HepG2 (cell line): Measurements from ENCODE around the gene SLC5A6. TPM values are rescaled to one million over a fixed set of nuclear protein-coding genes. Genes with fewer than 3 reads are reported as not detected.

Source experiments
- ATAC-seq: fragments of 200-7000 bp; cut with Tn5 transposase; 3 replicates; pipeline ENCODE4 v1.9.1; 2020; ENCODE audit warnings: mild to moderate bottlenecking, moderate library complexity
- BruUV-seq: library from RNA; stranded (reverse); fragments of 400-500 nt; replicated peaks from 2 replicates; lab custom pipeline; 2021; lab: Mats Ljungman, UMichigan
- CTCF ChIA-PET: fragments of 300-600 bp; formaldehyde crosslinking; extraction: SDS; loops from one replicate; lab custom pipeline; 2021; ENCODE audit warnings: low total read pairs, inconsistent platforms, low intra/inter-chr PET ratio; lab: Yijun Ruan, JAX
- POLR2A ChIA-PET: fragments of 350-600 bp; sonication (Branson Sonifier 250); formaldehyde crosslinking; loops from one replicate; lab custom pipeline; 2020; ENCODE audit warnings: antibody characterized with exemption, inconsistent platforms; lab: Yijun Ruan, JAX
- DNase-seq: peaks from one replicate; pipeline ENCODE4 v3.0.0-alpha.2; 2015; ENCODE audit warnings: low spot score
- FAIRE-seq: peaks from 3 replicates; lab custom pipeline; 2011; peaks lifted over from hg19 to GRCh38; lab: Jason Lieb, UNC
- H2AFZ ChIP-seq: one replicate; pipeline ENCODE4 v1.6.1; 2011; ENCODE audit warnings: low read length, inconsistent platforms
- H3K27ac ChIP-seq: fragments of 300-600 bp; 3 replicates; pipeline ENCODE4 v1.8.0; 2011; ENCODE audit warnings: mixed run types, mild to moderate bottlenecking, mixed read lengths, low read length, inconsistent platforms; ENCODE audit not compliant: insufficient read depth; ENCODE audit errors: extremely low read length
- H3K27me3 ChIP-seq, 2 experiments: fragments of 200-600 bp in 1 of 2; 2 replicates in 1 of 2; 3 replicates in 1 of 2; pipeline versions ENCODE4 v1.6.0 to v1.8.0; 2011; ENCODE audit warnings: low read length in 2 of 2, mild to moderate bottlenecking in 2 of 2, moderate library complexity in 2 of 2, inconsistent platforms in 1 of 2; ENCODE audit not compliant: insufficient read depth in 2 of 2, control insufficient read depth in 1 of 2
- H3K36me3 ChIP-seq, 2 experiments: fragments of 200-600 bp in 1 of 2; replicated peaks in 1 of 2; 2 replicates in 1 of 2; 3 replicates in 1 of 2; pipeline versions ENCODE4 v1.5.1 to v1.8.0; 2011; ENCODE audit warnings: low read length in 2 of 2, inconsistent platforms in 1 of 2; ENCODE audit not compliant: insufficient read depth in 2 of 2, control insufficient read depth in 1 of 2
- H3K4me1 ChIP-seq: 2 replicates; pipeline ENCODE4 v1.5.1; 2012; ENCODE audit warnings: low read length, inconsistent platforms; ENCODE audit not compliant: insufficient read depth
- H3K4me2 ChIP-seq: 2 replicates; pipeline ENCODE4 v1.6.0; 2011; ENCODE audit warnings: low read depth, low read length, inconsistent platforms
- H3K4me3 ChIP-seq, 3 experiments: fragments of 200-600 bp in 1 of 3; sonication (generic), shearing (Covaris generic) in 1 of 3; replicated peaks in 1 of 3; 2 replicates each; pipeline ENCODE4 v1.5.1; 2011 to 2016; ENCODE audit warnings: low read length in 3 of 3, inconsistent platforms in 2 of 3, low read depth in 2 of 3, mild to moderate bottlenecking in 2 of 3, control low read depth in 1 of 3, mixed read lengths in 1 of 3; ENCODE audit not compliant: insufficient read depth in 1 of 3
- H3K79me2 ChIP-seq: one replicate; pipeline ENCODE4 v1.6.1; 2011; ENCODE audit warnings: low read length, inconsistent platforms; ENCODE audit not compliant: insufficient read depth
- H3K9ac ChIP-seq: 2 replicates; pipeline ENCODE4 v1.6.0; 2011; ENCODE audit warnings: mild to moderate bottlenecking, low read depth, low read length, inconsistent platforms; ENCODE audit not compliant: insufficient read depth
- H3K9me3 ChIP-seq: 2 replicates; pipeline ENCODE4 v1.5.1; 2012; ENCODE audit warnings: mild to moderate bottlenecking, low read length
- H4K20me1 ChIP-seq: 2 replicates; pipeline ENCODE4 v1.6.0; 2011; ENCODE audit warnings: inconsistent platforms, mild to moderate bottlenecking, low read length, moderate library complexity; ENCODE audit not compliant: insufficient read depth
- NFYC ChIP-seq: IDR thresholded peaks from 2 replicates; pipeline ENCODE4 v1.6.1; 2016; ENCODE audit warnings: missing genetic modification reagents, missing compliant biosample characterization
- REL ChIP-seq: sonication (generic); formaldehyde crosslinking; conservative IDR thresholded peaks from 2 replicates; pipeline ENCODE4 v1.8.0; 2022; ENCODE audit warnings: mild to moderate bottlenecking, missing genetic modification reagents, moderate library complexity
- SKI ChIP-seq: fragments of 450-650 bp; IDR thresholded peaks from one replicate; pipeline ENCODE4 v1.6.1; 2018; ENCODE audit warnings: mild to moderate bottlenecking; ENCODE audit not compliant: partially characterized antibody
- STAT5B ChIP-seq: sonication (generic); formaldehyde crosslinking; IDR thresholded peaks from 2 replicates; pipeline ENCODE4 v1.4.0; 2020; ENCODE audit warnings: missing genetic modification reagents
- ZBTB42 ChIP-seq: sonication (generic); formaldehyde crosslinking; IDR thresholded peaks from 2 replicates; pipeline ENCODE4 v1.5.0; 2020; ENCODE audit warnings: mild to moderate bottlenecking, missing genetic modification reagents
- ZNF34 ChIP-seq: sonication (generic); formaldehyde crosslinking; IDR thresholded peaks from 2 replicates; pipeline ENCODE4 v1.4.0; 2020; ENCODE audit warnings: mild to moderate bottlenecking, missing genetic modification reagents, borderline replicate concordance
- WGBS: methylation state at CpG from one replicate; pipeline ENCODE4 v1.1.6; 2017; ENCODE audit warnings: low lambda C conversion rate; 5-methylcytosine and 5-hydroxymethylcytosine counted together
- in situ Hi-C: cut with HindIII; loops from 2 replicates; pipeline ENCODE4 v1.10.0; 2017; ENCODE audit warnings: low pct_unique_long_range_greater_than_20kb; ENCODE audit not compliant: extremely low pct_ligation_motif_present
- intact Hi-C: fragments of 100-400 bp; cut with micrococcal nuclease; formaldehyde crosslinking; loops from one replicate; pipeline ENCODE4 v1.10.0; 2022; ENCODE audit not compliant: unreplicated experiment
- polyA plus RNA-seq, 8 experiments: library from polyadenylated mRNA; depleted of rRNA in 3 of 8; stranded (reverse) in 7 of 8; unstranded in 1 of 8; fragments of >200 nt; fragmentation: Illumina TruSeq in 4 of 8; extraction: Trizol in 4 of 8; gene quantifications; 2 replicates each; pipeline versions ENCODE4 v1.2.1 to v1.2.3, GENCODE V29; 2011 to 2016; ENCODE audit warnings: low read depth in 4 of 8, missing spikeins in 1 of 8, mixed read lengths in 1 of 8; ENCODE audit not compliant: insufficient read depth in 1 of 8
- total RNA-seq, 5 experiments: library from RNA; depleted of rRNA; stranded (reverse); fragments of >200 nt; fragmentation: Illumina TruSeq; extraction: Trizol; gene quantifications; 2 replicates each; pipeline ENCODE4 v1.2.3, GENCODE V29; 2016; ENCODE audit warnings: low read depth in 1 of 5

The SLC5A6 gene
- total and polyA plus RNA-seq, 2 of the 13 experiments (the other 11 are each of a cell fraction or from before 2014, with no cell fraction given) = 135 to 417 TPM

DNA sequence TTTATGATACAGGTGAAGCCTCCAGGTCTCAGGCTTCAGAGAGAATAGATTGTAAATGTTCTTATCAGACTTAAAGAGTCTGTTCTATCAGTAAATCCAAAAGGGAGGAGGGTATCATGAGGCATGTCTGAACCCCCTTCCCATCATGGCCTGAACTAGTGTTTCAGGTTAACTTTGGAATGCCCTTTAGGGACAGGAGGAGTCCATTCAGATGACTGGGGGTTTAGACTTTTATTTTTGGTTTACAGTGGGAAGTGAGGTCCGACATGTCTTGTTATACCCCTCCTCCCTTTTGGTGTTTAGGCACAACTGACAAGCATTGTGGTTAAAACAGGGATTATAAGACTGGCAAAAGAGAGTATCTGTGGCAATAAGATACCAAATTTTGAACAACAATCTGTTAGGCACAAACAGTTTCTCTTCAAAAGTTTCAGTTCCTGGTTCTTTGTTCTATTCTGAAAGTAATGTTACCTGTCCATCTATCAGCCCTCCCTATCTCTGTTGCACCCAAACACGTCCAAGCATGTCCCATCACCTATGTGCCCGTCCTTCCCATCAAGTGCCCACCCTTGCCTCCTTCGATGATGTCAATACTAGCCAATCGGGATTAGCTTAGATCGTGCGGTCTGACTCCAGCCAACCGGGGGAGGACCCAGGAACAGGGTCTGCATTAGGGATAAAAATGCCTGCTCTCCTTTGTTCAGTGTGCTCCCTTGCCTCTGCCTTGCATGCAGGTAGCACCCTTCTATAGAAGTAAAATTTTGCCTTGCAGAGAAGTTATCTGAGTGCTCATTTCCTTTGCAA lies 46.9 kb downstream of the SLC5A6 start:
- TF ChIP-seq STAT5B (CRISPR knock-in tag) = no peak
- no peak for TF ChIP-seq SKI
- no peak for TF ChIP-seq ZBTB42
- no peak for TF ChIP-seq REL (CRISPR knock-in tag)
- TF ChIP-seq NFYC (CRISPR knock-in tag) = no peak
- TF ChIP-seq ZNF34 (CRISPR knock-in tag) = no peak
- TF ChIP-seq, all 625 proteins: peak for 0
- FAIRE-seq (no peak), DNase-seq (no peak), ATAC-seq (no peak)
- Histone ChIP-seq H3K9me3 (no peaks in the 10 kb centered on the region), H3K36me3 (no peaks in the 10 kb centered on the region), H4K20me1 (no peaks in the 10 kb centered on the region), H3K79me2 (no peaks in the 10 kb centered on the region), H3K4me2 (no peak overlapping the region), H3K27ac (no peak overlapping the region), H3K4me3 (no peak overlapping the region), H2AFZ (no peak overlapping the region), H3K4me1 (peaks cover 56% of the 10 kb centered on the region), H3K27me3 (no peaks in the 10 kb centered on the region), H3K9ac (no peak overlapping the region)
- intact Hi-C loops (no loop called here), in situ Hi-C loops (no loop called here)
- 96% methylated on average over 8 of the region's 8 CpGs for WGBS
- ChIA-PET POLR2A (no interaction called here), CTCF (no interaction called here)
- no TSS peak for BruUV-seq
